Esophagus squamous epithelium (tissue), 4 donors: ENCODE data around the gene PTTG1.

ENCODE experiments used
- POLR2A ChIP-seq, 4 donors: fragments of 450-650 bp; IDR thresholded peaks; one replicate each; pipeline ENCODE4 v1.6.1; 2017; ENCODE audit warnings: antibody characterized with exemption in 4 of 4, mild to moderate bottlenecking in 4 of 4, moderate library complexity in 3 of 4
- TF ChIP-seq, protein P1 (sequence below), 6 experiments: fragments of 450-650 bp in 4 of 6; fragments of 200-600 bp in 2 of 6; sonication (generic) in 2 of 6; IDR thresholded peaks; one replicate each; pipeline ENCODE4 v1.5.1; 2016 to 2019; ENCODE audit warnings: antibody characterized with exemption in 6 of 6, mild to moderate bottlenecking in 4 of 6, moderate library complexity in 4 of 6

DNA sequence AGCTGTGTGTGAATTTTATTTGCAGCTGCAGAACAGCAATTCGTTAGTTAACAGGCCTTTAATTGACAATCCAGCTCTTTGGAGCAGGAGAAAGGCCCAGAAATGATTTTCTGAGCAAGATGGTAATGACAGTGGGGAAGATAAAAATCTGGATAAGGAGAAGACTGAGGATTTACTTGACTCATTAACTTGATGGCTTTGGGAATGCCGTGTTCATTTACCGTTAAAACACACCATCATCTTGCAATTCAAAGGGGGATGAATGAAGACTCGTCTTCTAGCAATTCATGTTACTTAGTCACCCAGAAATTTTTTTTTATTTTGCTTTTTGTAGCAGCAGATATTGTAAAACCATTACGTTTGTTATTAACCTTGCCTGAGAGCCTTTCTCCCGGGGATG is 52.0 kb downstream of the PTTG1 start:
- TF ChIP-seq, protein P1, sequence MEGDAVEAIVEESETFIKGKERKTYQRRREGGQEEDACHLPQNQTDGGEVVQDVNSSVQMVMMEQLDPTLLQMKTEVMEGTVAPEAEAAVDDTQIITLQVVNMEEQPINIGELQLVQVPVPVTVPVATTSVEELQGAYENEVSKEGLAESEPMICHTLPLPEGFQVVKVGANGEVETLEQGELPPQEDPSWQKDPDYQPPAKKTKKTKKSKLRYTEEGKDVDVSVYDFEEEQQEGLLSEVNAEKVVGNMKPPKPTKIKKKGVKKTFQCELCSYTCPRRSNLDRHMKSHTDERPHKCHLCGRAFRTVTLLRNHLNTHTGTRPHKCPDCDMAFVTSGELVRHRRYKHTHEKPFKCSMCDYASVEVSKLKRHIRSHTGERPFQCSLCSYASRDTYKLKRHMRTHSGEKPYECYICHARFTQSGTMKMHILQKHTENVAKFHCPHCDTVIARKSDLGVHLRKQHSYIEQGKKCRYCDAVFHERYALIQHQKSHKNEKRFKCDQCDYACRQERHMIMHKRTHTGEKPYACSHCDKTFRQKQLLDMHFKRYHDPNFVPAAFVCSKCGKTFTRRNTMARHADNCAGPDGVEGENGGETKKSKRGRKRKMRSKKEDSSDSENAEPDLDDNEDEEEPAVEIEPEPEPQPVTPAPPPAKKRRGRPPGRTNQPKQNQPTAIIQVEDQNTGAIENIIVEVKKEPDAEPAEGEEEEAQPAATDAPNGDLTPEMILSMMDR (IDR thresholded peaks at IDR 0.05): no peak
- TF ChIP-seq POLR2A (IDR thresholded peaks at IDR 0.05): no peak
